HG03521 (cell line): ENCODE measurements around the gene AHSG.
"Not testable (repeated sequence)": the region's sequence is repeated elsewhere in the genome, so short reads cannot be mapped to it uniquely, and the experiment has no call there.

Experiments used
- ATAC-seq: cut with Tn5 transposase; IDR thresholded peaks from one replicate; pipeline ENCODE4 v1.9.1; 2021; ENCODE audit warnings: mild to moderate bottlenecking, moderate library complexity; ENCODE audit not compliant: unreplicated experiment

Gene AHSG

GRCh38 chr3:186614597-186615483 lies 2.0 kb downstream of the AHSG start:
- ATAC-seq = peak; percentile 43

DNA sequence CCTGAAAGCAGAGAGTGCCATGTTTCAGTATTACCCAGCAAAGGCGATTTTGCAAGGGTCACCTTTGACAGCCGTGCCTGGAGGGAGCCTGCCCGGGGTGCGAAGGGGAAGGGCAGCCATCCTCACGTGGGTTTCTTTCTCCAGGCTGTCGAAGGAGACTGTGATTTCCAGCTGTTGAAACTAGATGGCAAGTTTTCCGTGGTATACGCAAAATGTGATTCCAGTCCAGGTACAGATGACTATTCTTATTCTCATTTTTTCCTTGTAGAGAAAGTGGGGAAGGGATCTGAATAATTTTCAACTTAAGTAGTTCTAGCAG lies 3.4 kb downstream of the AHSG start:
- ATAC-seq = no peak

- peak; percentile 89 for ATAC-seq
Measured at GRCh38 chr3:186617036-186617946, 4.4 kb downstream of the AHSG start.

GRCh38 chr3:186618318-186618938 lies 5.6 kb downstream of the AHSG start:
- no peak for ATAC-seq

- no peak for ATAC-seq
Measured at GRCh38 chr3:186619787-186620212, 6.9 kb downstream of the AHSG start.

- ATAC-seq = no peak
Measured at GRCh38 chr3:186620213-186621092, 7.6 kb downstream of the AHSG start.

DNA sequence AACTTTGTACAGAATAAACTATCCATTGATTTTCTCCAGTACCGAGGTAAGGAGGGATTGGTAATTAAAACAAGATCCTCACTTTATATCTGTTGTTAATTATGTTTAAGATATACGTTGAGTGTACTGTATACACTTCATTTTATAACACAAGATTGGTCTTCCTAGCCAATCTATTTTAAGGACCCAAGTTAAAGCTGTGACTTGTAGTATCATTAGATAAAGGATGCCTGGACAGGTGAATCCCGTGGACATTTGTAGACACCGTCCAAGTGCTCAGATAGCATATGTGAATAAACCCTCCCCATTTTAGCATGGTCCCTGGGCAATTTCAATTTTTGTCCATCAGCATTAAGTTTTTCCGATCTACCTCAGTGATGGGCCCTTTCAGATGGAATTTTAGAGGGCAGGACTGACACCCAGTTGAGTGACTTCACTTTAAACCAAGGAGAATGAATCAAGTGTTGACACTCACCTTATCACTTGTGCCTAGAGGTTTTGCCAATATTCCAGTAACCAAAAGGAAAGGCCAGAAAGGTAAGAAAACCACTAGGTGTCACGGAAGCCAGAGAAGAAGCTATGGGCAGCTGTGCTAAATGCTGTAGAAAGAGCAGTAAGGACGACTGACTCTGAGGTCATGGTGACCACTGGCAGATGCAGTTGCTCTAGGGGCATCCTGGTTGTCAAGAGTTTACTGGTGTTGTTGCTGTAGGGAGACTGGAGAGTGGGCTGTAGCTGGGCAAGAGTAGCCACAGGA lies 9.2 kb downstream of the AHSG start:
- ATAC-seq = no peak

DNA sequence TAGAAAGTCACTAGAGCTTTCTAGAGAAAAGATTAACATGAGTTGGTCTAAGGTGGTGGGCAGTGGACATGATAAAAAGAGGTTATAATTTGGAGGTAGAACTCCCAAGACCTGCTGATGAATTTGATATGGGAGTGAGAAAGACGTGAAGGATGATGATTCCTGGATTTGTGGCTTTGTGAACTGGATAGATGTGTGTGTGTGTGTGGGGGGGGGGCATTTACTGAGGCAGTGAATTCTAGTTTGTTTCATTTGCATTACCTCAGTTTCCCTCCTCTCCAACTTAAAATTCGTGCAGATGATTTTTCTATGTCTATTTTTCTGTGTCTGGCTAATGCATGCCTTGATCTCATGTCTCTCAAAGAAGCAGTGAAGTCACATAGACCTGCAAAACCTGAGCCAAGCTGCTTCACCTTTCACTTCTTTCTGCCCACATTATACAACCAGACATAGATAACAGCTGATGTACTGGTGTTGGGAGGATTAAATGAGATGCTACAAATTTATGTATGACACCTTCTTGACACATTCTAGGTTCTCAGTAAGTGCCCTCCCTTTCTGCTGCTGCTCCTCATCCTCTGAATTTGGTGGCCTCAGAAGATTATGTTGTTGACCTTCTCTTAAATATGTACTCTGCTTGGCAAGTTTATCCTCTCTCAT lies 9.9 kb downstream of the AHSG start:
- ATAC-seq = no peak

- ATAC-seq = no peak
Measured at GRCh38 chr3:186624598-186624997, 11.7 kb downstream of the AHSG start.

- no peak for ATAC-seq
Measured at GRCh38 chr3:186625600-186626042, 12.8 kb downstream of the AHSG start.

DNA sequence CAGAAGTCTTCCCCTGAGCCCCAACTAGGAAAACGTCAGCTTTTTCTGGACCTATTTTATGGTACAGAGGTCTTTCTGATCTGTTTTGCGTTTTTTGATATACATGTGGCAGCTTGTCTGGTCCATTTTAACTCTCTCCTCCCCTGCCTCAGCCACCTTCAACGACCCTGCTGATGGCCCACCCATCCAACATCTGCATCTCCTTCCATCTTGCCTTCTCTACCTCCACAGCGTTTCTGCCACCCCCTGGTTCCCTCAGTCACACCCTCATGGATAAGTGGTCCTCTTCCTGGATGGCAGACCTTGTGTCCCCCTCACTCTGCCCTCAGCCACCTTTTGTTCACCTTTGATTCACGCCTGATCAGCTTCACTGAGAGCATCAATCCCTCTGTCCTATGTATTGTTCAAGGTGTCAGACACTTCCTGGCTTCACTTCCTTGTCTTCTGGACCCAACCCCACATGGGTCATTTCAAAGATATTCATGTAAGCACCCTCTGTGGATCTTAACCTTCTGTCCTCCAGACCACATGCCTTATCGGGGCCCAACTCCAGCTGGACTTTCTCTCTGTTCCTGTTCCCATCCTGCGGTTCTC lies 13.5 kb downstream of the AHSG start:
- no peak for ATAC-seq

DNA sequence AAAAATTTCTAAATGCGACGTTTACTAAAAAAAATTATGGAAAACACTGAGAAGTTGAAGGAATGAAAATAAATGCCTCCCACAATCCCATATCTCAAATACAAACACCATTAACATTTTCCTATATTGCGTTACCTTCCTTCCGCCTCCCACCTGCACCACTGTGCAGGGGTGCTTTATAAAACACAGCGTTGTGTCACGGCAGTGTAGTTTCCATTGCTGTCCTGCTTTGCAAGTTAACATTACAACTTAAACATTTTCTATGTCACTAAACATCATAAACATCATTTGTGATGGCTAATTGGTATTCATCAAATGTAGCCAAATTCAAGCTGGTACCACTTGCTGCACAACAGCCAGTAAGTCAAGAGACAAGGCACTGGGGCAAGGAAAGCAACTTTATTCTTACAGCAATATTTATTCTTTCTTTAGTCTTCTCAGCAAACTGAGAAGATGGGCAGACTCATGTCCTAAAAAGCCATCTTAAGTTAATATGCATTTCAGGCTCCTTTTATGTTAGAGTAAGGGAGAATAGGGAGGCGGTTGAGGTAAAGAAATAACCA lies 15.1 kb downstream of the AHSG start:
- ATAC-seq = no peak

DNA sequence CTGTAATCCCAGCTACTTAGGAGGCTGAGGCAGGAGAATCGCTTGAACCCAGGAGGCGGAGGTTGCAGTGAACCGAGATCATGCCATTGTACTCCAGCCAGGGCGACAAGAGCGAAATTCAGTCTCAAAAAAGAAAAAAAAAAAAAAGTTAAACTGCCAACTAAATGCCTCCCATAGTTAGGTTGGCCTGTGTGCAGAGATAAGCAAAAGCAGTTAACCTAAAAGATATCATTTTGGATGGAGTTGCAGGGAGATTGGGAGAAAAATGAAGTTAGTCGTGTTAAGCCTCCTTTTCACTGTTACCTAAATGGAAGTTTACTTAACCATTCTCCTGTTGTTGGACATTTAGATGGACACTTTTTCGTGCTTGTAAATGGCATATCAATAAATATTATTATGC lies 15.9 kb downstream of the AHSG start:
- no peak for ATAC-seq

DNA sequence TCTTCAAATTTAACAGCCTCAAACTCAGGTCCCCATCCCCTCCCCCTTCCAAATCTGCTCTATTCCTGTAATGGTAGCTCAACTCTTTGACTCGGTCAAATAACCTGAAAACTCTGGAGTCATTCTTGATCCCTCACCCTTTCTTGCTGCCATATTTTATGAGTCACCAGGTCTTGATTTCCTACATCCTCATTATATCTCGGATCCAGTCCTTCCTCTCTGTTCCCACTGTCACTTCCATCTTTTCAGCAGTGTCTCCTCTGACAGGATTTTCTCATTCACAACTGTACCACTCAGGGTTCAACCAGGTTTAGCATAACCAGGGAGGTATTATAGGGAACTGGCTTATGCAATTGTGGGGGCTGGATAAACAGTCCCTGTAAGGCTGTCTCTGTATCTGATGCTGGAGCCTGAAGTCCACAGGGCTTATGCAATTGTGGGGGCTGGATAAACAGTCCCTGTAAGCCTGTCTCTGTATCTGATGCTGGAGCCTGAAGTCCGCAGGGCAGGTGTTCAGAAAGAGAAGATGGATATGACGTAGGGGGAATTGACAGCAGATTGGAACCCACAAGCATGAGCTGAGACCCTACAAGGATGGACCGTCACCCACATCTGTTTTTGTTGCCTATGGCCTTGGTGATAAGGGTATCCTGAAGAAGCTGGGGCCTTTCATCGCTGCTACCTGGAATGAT lies 18.2 kb downstream of the AHSG start:
- ATAC-seq = no peak

GRCh38 chr3:186633481-186633880 lies 20.6 kb downstream of the AHSG start:
- no peak for ATAC-seq

DNA sequence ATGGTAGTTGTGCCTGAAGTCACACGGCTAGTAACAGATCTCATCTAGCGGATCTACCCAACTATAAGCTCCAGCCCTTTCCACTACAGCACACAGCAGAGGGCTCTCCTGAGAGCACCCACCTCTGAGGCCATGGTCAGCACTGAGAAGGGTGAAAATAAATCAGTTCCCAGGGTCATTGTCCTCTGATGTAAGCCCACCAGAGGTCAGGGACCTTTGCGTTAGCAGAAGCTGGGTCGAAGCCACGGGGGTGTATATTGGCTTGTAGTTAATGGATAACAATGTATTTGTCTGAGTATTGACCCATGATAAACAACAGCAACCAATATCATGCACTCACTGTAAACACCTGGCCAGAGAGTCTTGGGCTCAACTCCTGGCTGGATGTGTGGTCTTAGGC lies 21.3 kb downstream of the AHSG start:
- not testable (repeated sequence) for ATAC-seq

- no peak for ATAC-seq
Measured at GRCh38 chr3:186635532-186635931, 22.7 kb downstream of the AHSG start.

DNA sequence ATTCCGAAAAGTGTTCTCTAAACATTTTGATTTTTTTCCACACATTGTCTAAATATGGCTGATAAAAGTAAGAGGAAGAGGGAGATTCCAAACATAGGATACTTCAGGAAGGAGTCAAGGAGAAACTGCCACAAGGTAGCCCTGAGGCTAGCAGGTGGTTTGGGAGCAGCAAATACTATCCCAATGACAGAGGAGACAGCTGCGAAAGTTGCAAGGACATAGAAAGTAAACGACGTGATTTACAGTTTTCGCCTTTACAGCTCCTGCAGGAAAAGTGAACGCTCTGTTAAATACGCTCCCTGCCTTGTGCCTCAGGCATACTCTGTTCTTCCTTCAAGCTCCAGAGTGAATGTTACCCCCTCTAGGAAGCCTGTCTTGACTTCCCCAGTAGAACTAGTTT lies 23.7 kb downstream of the AHSG start:
- ATAC-seq = no peak
